GM19467 (cell line): ENCODE results near the gene CLCN6.

Source experiments
- ATAC-seq: cut with Tn5 transposase; IDR thresholded peaks from one replicate; pipeline ENCODE4 v1.9.1; 2021; ENCODE audit warnings: mild to moderate bottlenecking, moderate library complexity; ENCODE audit not compliant: unreplicated experiment

CLCN6 gene, protein sequence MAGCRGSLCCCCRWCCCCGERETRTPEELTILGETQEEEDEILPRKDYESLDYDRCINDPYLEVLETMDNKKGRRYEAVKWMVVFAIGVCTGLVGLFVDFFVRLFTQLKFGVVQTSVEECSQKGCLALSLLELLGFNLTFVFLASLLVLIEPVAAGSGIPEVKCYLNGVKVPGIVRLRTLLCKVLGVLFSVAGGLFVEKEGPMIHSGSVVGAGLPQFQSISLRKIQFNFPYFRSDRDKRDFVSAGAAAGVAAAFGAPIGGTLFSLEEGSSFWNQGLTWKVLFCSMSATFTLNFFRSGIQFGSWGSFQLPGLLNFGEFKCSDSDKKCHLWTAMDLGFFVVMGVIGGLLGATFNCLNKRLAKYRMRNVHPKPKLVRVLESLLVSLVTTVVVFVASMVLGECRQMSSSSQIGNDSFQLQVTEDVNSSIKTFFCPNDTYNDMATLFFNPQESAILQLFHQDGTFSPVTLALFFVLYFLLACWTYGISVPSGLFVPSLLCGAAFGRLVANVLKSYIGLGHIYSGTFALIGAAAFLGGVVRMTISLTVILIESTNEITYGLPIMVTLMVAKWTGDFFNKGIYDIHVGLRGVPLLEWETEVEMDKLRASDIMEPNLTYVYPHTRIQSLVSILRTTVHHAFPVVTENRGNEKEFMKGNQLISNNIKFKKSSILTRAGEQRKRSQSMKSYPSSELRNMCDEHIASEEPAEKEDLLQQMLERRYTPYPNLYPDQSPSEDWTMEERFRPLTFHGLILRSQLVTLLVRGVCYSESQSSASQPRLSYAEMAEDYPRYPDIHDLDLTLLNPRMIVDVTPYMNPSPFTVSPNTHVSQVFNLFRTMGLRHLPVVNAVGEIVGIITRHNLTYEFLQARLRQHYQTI

DNA sequence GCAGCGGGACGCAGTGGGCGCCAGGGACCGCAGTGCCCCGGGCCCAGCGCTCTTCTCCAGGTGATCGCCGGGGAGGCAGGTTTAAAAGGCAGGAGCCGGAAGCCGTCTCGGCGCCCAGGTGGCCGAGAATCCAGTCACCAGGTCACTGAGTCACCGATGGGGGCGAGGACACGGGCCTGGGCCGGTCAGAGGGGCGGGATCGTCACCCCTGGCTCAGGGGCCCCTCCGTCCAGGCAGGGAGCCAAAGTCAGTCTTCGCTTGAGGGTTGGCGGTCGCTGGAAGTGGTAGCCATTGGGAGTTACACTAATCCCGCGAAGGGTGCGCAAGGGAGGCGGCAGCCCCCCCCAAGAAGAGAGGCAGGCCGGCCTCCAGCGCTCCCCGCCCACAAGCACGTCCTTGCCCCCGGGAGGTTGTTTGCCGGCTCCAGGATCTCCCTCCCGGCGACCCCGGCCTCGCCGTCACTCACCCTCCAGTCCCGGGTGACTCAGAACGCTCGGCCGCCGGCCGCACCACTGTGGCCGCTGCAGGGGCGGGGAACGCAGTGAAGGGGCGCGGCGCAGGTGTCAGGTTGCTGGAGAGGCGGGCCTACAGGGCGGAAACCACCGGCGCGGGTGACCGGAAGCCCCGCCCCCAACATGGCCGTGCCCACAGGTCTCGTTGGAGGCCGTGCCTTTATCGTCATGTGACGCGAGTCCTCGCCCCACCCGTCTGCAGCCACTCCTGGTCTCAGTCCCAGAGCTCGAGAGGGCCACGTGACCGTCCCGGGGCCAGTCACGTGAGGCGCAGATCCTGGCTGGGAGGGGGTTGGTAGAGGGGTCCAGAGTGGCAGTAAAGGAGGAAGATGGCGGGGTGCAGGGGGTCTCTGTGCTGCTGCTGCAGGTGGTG lies at the start of gene CLCN6, which contains the start of gene MTHFR:
CLCN6 (plus strand) TSS at position 770 of the 885 bp plus-strand sequence; CDS start at position 842, 72 bp downstream.
MTHFR (minus strand) TSS at position 543 of the 885 bp plus-strand sequence. CDS start 2,848 bp downstream, outside the sequence.
- peak; percentile 81 for ATAC-seq

DNA sequence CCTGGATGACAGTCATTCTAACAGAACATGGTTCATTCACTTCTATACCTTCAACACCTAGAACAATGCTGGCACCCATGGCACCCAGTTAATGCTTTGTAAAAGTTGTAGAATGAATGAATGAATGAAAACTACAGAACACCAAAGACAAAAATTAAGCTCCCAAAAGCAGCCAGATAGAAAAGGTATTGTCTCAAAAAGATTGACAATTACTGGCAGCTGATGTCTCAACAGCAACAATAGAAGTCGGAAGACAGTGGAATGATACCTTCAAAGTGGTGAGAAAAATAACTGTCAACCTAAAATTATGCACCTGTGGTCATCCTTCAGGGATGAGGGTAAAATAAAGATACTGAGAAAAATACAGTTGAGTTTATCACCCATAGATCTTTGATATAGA lies 48.9 kb upstream of the CLCN6 start:
- ATAC-seq = no peak

DNA sequence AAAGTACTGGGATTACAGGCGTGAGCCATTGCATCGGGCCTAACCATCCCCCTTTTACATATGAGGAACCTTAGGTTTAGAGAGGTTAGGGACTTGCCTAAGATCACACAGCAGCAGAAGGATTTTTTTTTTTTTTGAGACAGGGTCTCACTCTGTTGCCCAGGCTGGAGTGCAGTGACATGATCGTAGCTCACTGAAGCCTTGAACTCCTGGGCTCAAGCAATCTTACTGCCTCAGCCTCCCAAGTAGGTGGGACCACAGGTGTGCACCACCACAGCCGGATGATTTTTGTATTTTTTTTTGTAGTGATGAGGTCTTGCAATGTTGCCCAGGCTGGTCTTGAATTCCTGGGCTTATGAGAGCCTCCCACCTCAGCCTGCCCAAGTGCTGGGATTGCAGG lies 46.2 kb upstream of the CLCN6 start:
- no peak for ATAC-seq

DNA sequence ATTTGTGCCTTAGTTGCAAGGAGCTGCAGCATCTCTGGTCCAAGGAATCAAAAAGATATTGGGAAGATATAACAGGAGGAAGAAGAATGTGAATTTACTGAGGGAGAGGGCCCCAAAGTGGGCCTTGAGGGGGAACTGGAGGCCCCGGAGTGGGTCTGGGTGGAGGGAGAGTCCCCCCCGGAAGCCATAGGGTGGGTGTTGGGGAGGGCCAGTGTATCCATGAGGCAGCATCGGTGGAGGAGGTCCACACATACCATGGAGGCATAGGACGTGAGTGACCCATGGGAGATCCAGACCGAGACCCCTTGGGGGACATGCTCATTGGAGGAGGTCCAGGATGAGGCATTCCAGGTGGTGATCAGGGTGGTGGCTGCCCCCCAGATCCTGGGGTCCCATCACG lies 44.7 kb upstream of the CLCN6 start:
- no peak for ATAC-seq

DNA sequence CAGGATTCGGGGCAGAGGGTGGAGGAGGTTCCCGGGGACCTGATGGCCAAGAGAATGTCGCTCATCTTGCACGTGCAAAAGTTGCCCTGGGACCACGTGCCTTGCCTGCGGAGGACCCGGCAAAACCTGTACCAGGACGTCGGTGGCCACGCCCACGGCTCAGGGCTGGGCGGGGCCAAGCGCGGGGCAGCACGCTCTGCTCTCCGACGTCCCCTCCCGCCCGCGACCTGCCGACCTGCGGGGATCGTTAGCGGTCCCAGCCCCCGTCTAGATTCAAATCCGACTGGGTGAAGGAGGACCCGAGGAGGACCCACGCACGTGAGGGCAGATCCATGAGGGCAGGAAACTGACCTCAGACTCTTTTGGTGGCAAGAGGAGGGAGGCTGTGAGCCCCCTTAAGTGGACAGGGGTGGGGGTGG lies 44.0 kb upstream of the CLCN6 start, which contains the start of gene C1orf167:
C1orf167 (plus strand) TSS at position 206 of the 419 bp plus-strand sequence. CDS start 2,208 bp downstream, outside the sequence.
- no peak for ATAC-seq

DNA sequence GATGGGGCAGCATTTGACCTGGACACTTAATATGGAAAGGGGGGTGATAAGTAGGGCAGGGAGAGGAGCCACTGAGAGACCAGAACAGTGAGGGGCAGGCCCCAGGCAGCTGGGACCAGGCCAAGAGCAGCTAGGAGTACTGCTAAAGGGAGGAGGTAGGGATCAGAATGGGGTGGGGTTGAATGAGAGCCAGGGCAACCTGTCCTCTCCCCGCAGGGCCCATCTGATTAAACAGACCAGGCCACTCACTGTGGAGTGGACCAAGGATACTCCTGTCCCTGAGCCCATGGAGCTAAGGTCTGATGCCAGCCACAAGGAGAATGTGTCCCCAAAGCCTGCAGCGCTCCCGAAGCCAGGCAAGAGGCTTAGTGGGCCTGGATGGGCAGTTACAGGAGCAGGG lies 41.9 kb upstream of the CLCN6 start:
- no peak for ATAC-seq

DNA sequence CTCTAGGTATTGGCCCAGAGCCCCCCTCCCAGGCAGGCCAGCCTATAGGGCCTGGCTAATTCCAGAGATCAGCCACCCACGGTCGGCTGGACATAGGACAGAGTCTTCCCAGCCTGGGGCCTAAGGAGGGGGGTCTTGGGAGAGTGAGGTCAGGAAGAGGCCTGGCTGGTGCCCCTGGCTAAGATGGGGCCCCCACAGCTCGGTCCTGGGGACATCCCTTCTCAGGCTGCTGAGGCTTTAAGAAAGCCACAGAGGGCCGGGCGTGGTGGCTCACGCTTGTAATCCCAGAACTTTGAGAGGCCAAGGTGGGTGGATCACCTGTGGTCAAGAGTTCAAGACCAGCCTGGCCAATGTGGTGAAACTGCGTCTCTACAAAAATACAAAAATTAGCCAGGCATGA lies 41.5 kb upstream of the CLCN6 start:
- no peak for ATAC-seq

DNA sequence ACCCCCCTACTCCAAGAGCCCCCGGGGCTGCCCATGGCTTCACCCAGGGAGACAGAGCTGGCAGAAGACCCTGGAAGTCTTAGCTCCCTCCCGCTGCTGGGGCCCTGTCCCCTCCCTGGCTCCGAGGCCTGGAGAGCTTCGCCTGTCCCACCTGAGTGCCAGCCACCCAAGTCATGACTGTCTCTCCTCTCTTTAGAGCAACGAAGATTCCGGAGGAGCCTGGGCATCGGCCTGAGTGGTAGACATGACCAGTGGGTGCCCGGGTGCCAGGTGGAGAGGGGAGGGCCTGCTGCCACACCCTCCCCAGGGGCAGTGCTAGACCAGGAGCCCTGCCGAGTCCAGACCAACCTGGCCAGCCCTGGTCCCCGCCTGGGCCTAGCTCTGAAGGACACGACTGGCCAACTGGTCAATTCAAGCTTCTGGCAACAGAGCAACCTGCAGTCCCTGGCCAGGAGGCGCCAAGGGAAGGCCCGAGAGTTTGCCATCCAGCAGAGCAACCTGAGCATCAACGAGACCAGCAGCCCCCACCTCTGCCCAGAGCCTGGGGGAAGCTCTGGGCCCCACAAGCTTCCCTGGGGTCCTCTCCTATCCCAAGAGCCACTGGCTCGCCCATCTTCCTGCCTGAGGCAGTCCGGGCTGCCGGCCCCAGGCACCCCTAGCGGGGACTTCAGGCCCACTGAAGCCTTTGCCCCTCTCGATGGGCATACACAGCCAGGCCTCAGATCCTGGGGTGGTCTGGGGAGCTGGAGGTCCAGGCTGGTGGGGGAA lies 40.1 kb upstream of the CLCN6 start:
- ATAC-seq = no peak

DNA sequence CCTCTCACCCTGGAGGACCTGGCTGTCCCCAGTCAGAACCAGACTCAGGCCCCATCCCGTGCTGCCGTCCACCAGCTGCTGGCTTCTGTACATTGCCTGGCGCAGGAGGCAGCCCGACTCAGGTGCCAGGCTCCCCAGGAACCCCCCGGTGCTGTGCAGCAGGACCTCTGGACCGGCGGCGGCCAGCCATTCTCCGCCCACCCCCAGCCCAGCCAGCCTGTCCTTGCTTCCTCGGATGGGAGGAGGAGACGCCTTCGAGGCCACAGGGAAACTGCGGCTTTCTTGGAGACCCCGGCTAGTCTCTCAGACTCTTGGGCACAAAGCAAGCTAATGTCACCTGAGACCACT lies 39.6 kb upstream of the CLCN6 start:
- no peak for ATAC-seq

DNA sequence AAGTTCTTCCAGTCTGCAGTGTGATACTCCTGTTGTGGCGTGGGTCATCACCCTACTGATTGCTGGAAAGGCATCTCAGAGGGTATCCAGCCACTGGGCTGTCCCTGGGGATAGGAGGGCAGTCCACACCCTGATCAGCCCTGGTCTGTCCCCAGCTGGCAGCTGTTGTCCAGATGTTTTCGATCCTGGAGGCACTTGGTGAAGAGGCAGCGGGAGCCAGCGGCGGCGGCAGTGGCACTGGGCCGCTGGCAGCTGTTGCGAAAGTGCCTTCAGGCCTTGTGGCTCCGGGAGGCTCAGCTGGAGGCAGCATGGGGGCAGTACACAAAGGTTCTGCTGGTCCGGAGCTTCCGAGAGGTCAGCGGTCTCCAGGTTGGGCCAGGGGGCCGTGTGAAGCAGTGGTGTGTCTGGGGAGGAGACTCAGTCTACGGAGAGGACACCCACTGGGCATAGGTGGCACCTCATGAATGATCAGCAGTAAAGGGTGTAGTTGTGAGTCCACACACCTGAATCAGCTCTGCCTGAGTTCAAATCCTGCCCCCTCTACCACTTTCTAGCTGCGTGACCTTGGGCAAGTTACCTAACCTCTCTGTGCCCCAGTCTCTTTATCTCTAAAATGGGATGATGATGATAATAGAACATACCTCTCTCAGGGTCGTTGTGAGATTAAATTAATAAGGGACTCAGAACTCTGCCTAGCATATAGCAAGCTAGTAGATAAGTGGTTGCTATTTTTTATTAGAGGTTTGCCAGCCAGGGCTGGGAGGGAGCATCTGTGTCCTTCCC lies 37.9 kb upstream of the CLCN6 start:
- no peak for ATAC-seq

DNA sequence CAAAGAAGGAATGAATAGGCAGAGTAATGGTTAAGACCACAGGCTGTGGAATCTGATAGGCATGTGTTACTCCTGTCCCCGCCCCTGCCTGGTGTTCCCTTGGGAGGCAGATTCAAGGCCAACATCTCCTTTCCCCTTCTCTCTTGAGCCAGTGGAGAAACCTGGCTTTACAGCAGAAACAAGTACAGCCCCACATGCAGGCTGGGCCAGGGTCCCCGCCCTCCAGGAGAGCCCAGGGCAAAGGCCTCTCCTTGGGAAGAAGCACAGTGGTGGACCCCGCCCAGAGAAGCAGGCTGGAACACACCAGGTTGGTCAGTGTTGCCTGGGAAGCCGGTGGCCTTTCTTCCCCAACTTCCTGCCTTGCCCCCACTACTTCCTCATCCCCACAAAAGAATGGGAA lies 37.2 kb upstream of the CLCN6 start:
- no peak for ATAC-seq

DNA sequence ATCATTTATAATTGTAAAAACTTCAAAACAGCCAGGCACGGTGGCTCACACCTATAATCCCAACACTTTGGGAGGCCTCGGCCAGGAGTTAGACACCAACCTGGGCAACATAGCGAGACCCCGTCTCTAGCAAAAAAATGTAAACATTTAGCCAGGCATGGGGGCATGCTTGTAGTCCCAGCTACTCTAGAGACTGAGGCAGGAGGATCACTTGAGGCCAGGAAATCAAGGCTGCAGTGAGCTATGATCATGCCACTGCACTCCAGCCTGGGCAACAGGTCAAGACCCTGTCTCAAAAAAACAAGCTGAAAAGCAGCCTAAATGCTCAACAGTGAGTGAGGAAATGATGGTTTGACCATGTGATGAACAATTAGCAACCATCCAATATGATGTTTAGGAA lies 36.7 kb upstream of the CLCN6 start:
- no peak for ATAC-seq

DNA sequence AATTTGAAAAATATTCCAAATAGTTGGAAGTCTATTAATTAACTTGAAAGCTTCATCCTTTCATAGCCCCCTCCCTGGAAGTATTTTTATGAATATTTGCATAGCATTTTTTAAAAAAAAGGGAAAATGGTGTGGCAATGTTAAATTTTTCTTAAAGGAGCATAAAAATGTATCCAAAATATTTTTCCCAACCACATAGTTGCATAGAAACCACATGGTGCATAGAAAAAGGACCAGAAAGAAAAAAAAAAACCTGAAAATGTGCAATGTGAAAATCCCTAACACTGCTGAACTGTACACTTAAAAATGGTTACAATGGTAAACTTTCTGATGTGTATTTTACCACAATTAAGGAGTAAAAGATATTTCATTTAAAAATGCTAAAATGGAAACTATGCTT lies 36.0 kb upstream of the CLCN6 start:
- ATAC-seq = no peak

DNA sequence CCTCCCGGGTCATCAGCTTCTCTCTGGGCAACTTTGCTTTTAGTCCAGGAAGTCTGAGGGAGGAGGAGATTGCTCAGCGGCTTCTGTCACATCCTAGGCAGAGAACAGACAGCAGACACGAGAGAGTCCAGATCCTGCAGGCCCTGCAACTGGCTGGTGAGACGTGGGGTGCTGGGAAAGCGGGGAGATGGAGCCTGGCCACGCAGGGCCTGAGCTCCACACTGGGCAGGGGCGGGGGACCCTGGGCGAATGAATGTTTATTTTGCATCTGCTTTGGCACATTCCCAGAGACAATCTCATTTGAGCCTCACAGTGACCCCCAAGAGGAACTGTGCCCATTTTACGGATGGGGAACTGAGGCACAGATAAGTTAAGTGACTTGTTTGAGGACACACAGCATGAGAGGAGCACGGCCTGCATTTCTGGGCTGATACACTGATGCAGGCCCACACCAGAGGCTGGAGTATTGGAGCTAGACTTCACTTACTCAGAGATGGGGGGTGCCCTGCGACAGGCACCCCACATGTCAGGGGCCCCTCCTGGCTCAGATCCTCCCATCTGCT lies 34.4 kb upstream of the CLCN6 start:
- no peak for ATAC-seq

DNA sequence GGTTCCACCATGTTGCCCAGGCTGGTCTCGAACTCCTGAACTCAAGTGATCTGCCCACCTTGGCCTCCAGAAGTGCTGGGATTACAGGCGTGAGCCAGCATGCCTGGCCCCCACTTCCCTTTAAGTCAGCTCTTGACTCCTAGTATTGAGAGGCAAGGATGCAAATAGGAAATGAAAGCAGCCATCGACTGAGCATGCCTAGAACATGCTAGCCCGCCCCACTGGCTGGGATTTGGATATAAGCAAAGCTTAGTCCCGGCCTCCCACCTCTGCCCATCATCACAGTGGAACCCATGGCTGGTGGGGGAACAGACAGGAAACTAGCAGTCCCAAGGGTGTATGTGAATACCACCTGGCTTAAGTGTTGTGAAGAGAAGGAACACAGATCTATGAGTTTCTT lies 33.5 kb upstream of the CLCN6 start:
- ATAC-seq = no peak

DNA sequence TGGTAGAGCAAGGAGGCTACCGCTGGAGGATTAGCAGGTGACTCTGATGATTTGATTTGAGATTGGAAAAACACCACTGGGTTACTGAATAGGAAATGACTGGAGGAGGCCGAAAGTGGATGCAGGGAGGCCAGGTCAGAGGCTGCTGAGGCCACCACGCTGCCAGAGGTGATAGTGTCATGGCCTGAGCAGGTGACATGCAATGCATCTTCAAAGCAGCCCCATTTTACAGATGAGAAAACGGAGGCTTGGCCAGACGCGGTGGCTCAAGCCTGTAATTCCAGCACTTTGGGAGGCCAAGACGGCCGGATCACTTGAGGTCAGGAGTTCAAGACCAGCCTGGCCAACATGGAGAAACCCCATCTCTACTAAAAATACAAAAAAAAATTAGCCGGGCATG lies 31.2 kb upstream of the CLCN6 start:
- no peak for ATAC-seq

DNA sequence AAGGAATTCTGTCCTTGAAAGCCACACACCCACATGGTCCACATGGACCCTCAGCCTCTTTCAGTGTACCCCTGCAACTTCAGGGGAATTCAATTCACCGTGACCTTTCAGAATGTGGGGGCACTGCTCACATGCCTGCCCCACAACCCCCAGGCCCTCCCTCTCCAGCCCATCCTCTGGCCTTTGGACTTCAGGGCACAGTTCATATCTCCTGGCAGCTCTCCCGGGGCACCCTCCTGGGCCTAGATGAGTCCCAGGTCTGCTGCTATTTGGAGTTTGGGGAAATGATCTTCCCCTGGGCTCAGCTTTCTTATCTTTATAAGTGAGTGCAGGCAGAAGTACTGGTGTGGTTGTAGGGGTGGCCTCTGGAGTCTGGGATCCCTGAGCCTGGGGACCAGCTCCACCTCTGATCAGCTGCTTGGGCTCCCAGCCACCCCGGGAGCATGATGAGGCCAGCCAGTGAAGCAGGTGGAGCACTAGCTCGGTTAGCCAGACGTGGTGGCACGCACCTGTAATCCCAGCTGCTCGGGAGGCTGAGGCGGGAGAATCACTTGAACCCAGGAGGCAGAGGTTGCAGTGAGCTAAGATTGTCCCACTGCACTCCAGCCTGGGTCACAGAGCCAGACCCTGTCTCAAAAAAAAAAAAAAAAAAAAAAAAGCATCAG lies 28.2 kb upstream of the CLCN6 start:
- ATAC-seq = no peak

DNA sequence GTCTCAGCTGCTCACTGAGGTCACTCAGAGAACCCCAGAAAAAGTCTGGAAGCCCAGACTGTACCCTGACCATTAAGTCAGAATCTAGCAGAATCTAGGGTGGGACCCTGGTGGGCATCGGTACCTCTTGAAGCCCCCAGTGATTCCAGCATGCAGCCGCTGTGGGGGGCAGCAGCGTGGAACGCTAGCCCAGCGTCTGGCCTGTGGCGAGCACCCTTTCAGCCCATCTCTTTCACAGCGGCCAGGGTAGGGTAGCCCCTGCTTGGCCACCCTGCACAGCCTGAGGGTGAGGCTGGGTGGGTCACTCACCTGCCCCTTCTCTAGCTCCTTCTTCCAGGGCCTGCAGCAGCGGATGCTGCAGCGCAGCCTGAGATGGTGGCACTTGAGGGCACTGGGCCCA lies 27.7 kb upstream of the CLCN6 start:
- ATAC-seq = no peak
